Measurements from ENCODE around the gene NTSR1. TPM values are rescaled to one million over a fixed set of nuclear protein-coding genes. Genes with fewer than 3 reads are reported as not detected.
A peak's percentile ranks its signal among the peaks of the same experiment; 100 is the strongest.

Gene NTSR1
- total and polyA plus RNA-seq, 7 experiments from 2014 or later, result 0.11 to 0.78 (median 0.14) TPM; not detected in 3

DNA sequence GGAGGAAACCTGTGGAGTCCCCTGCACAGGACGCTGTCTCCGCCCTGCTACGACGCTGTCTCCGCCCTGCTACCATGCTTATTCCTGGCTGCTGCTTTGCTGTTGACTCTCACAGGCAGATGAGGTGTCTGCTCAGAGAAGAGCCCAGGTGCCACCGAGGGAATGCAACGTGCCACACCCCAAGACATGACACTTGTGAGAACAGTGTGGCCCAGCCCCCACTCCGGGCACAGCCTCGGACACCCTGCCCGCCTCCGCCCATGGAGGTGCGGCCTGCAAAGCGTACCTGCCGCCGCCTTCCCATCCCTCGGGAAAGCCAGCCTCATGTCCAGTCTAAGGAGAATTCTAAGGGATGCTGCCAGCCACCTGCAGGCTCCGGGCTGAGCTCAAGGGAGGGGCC is 72.1 kb downstream of the NTSR1 start:
- no peaks in the 10 kb centered on the region for H3K27me3 ChIP-seq (ENCODE audit: control insufficient read depth in 2 of 2, insufficient read depth in 2 of 2, low read length in 2 of 2)
- H3K4me1 ChIP-seq (ENCODE audit: control insufficient read depth in 2 of 2, insufficient read depth in 2 of 2, low read length in 2 of 2), result peaks cover 14 to 19% of the 10 kb centered on the region in 2 donors
- no peak for ATAC-seq
- H3K27me3 Mint-ChIP-seq, result no peaks in the 10 kb centered on the region
- H3K9me3 ChIP-seq (ENCODE audit: control insufficient read depth in 2 of 3, low read length in 3 of 3), result no peaks in the 10 kb centered on the region
- ChIA-PET CTCF (interaction anchor here (1.0 kb wide), 1 partner anchor 12 kb away, joined by 3 read pairs; no protein-coding TSS in a partner anchor), POLR2A (no interaction called here)
- H3K4me3 ChIP-seq (ENCODE audit: low read length), result no peak overlapping the region
- H3K4me1 Mint-ChIP-seq, result peaks cover 16 to 39% (median 33%) of the 10 kb centered on the region in 7 donors
- peaks cover 0 to 3% (median 0%) of the 10 kb centered on the region in 5 donors for H3K36me3 Mint-ChIP-seq
- no peaks in the 10 kb centered on the region for H3K36me3 ChIP-seq (ENCODE audit: control insufficient read depth in 2 of 3, insufficient read depth in 3 of 3, low read length in 3 of 3)
- no peak overlapping the region for H3K4me3 Mint-ChIP-seq
- intact Hi-C loops (cut with micrococcal nuclease), result no loop called here
- no peak for DNase-seq
- peak overlapping the region in 2 of 9 donors; percentile 19 to 38 for H3K27ac Mint-ChIP-seq
- peaks cover 0 to 4% (median 0%) of the 10 kb centered on the region in 11 donors for H3K9me3 Mint-ChIP-seq
- H3K27ac ChIP-seq (ENCODE audit: low read depth, low read length), result no peak overlapping the region

DNA sequence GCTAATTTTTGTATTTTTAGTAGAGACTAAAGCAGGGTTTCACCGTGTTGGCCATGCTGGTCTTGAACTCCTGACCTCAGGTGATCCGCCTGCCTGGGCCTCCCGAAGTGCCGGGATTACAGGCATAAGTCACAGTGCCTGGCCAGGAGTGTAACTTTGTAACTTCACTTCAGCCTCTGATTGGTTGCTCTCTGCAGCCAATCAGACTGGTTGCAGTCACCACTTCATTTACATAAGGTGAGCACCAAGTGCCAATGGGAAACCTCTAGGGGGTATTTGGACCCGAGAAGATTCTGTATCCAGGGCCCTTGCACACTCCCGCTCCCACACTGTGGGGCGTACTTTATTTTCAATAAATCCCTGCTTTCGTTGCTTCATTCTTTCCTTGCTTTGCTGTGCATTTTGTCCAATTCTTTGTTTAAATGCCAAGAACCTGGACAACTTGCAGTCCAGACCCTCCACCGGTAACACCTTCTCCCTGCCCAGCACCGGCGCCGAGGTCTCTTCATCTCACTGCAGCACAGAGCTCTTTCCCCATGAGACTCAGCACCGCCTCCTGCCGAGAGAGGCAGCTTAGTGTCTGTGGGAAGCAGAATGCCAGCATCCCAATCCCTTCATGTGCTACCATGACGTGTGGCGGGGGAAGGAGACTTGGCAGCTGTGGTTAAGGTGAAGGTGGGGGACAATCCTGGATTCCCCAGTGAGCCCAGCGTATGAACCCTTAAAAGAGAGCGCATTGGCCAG is 73.7 kb downstream of the NTSR1 start:
- Mint-ChIP-seq H3K4me3 (no peak overlapping the region), H3K36me3 (no peaks in the 10 kb centered on the region), H3K9me3 (peaks cover 0 to 1% (median 0%) of the 10 kb centered on the region in 11 donors), H3K27ac (peak overlapping the region in 6 of 9 donors; percentile 54 to 85 (median 64)), H3K27me3 (no peaks in the 10 kb centered on the region), H3K4me1 (peaks cover 2 to 24% (median 19%) of the 10 kb centered on the region in 7 donors)
- DNase-seq, result no peak
- Histone ChIP-seq H3K9me3 (ENCODE audit: control insufficient read depth in 2 of 3, low read length in 3 of 3) (no peaks in the 10 kb centered on the region), H3K4me1 (ENCODE audit: control insufficient read depth in 2 of 2, insufficient read depth in 2 of 2, low read length in 2 of 2) (peaks cover 0 to 5% of the 10 kb centered on the region in 2 donors), H3K36me3 (ENCODE audit: control insufficient read depth in 2 of 3, insufficient read depth in 3 of 3, low read length in 3 of 3) (no peaks in the 10 kb centered on the region), H3K4me3 (ENCODE audit: low read length) (no peak overlapping the region), H3K27ac (ENCODE audit: low read depth, low read length) (no peak overlapping the region), H3K27me3 (ENCODE audit: control insufficient read depth in 2 of 2, insufficient read depth in 2 of 2, low read length in 2 of 2) (no peaks in the 10 kb centered on the region)
- CTCF ChIA-PET, result interaction anchor here (0.8 to 1.3 kb wide), 3 partner anchors 61 to 131 kb away, joined by 3 read pairs; no protein-coding TSS in a partner anchor
- intact Hi-C loops (cut with micrococcal nuclease), result no loop called here
- POLR2A ChIA-PET, result interaction anchor here (1.9 to 2.9 kb wide), 2 partner anchors 10 to 13 kb away, joined by 11 to 20 read pairs; partner anchors contain the start of gene MRGBP
- no peak for ATAC-seq

DNA sequence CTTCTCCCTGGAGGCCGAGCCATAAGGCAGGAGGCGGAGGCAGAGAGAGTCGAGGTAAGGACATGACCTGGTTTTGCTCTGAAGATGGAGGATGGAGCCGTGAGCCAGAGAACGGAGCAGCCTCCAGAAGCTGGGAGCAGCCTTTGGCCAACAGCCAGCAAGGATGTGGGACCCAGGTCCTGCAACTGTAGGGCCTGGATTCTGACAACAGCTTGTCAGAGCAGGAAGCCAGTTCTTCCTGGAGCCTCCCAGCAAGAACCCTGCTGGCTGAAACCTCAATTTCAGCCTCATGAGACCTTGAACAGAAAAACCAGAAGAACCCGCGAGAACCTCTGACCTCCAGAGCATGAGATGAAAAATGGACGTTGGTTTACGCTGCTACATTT is 74.2 kb downstream of the NTSR1 start:
- intact Hi-C loops (cut with micrococcal nuclease), result no loop called here
- Mint-ChIP-seq H3K4me1 (peaks cover 2 to 26% (median 16%) of the 10 kb centered on the region in 7 donors), H3K9me3 (peaks cover 0 to 1% (median 0%) of the 10 kb centered on the region in 11 donors), H3K27ac (peak overlapping the region in 6 of 9 donors; percentile 54 to 85 (median 64)), H3K36me3 (no peaks in the 10 kb centered on the region), H3K4me3 (no peak overlapping the region), H3K27me3 (no peaks in the 10 kb centered on the region)
- H3K9me3 ChIP-seq (ENCODE audit: control insufficient read depth in 2 of 3, low read length in 3 of 3), result no peaks in the 10 kb centered on the region
- POLR2A ChIA-PET, result interaction anchor here (1.9 to 2.9 kb wide), 2 partner anchors 9 to 12 kb away, joined by 11 to 20 read pairs; partner anchors contain the start of gene MRGBP
- CTCF ChIA-PET, result interaction anchor here (0.8 to 1.3 kb wide), 2 partner anchors 60 to 75 kb away, joined by 3 read pairs; no protein-coding TSS in a partner anchor
- H3K4me1 ChIP-seq (ENCODE audit: control insufficient read depth in 2 of 2, insufficient read depth in 2 of 2, low read length in 2 of 2), result no peaks in the 10 kb centered on the region
- H3K27ac ChIP-seq (ENCODE audit: low read depth, low read length), result no peak overlapping the region
- no peaks in the 10 kb centered on the region for H3K27me3 ChIP-seq (ENCODE audit: control insufficient read depth in 2 of 2, insufficient read depth in 2 of 2, low read length in 2 of 2)
- H3K36me3 ChIP-seq (ENCODE audit: control insufficient read depth in 2 of 3, insufficient read depth in 3 of 3, low read length in 3 of 3), result no peaks in the 10 kb centered on the region
- H3K4me3 ChIP-seq (ENCODE audit: low read length), result no peak overlapping the region
- ATAC-seq, result no peak
- no peak for DNase-seq

DNA sequence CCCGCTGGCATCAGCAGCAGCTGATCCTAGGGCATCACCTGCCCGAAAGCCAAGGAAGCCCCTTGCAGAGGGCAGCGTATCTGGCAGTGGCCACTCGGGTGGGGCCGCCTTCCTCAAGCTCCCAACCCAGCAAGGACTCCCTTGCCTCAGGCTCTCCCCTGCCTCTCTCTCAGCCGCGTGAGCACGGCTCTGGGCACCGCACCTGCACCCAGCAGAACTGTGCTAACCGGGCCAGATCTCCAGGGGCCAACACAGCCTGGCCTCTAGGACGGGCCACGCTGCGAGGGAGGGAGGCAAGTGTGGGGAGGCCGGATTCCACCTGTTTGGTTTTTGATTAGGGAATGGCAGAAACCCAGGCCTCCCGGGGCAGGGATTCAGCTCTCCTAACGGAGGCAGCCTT is 75.9 kb downstream of the NTSR1 start:
- peaks cover 0 to 1% (median 0%) of the 10 kb centered on the region in 11 donors for H3K9me3 Mint-ChIP-seq
- no peaks in the 10 kb centered on the region for H3K4me1 ChIP-seq (ENCODE audit: control insufficient read depth in 2 of 2, insufficient read depth in 2 of 2, low read length in 2 of 2)
- no peaks in the 10 kb centered on the region for H3K36me3 ChIP-seq (ENCODE audit: control insufficient read depth in 2 of 3, insufficient read depth in 3 of 3, low read length in 3 of 3)
- H3K27ac ChIP-seq (ENCODE audit: low read depth, low read length), result no peak overlapping the region
- H3K4me3 ChIP-seq (ENCODE audit: low read length), result no peak overlapping the region
- H3K4me1 Mint-ChIP-seq, result peaks cover 4 to 19% (median 9%) of the 10 kb centered on the region in 7 donors
- intact Hi-C loops (cut with micrococcal nuclease), result no loop called here
- H3K9me3 ChIP-seq (ENCODE audit: control insufficient read depth in 2 of 3, low read length in 3 of 3), result no peaks in the 10 kb centered on the region
- POLR2A ChIA-PET, result interaction anchor here (0.6 to 2.9 kb wide), 3 partner anchors 9 to 133 kb away, joined by 3 to 20 read pairs (median 3); partner anchors contain the start of gene MRGBP
- no peak overlapping the region for H3K4me3 Mint-ChIP-seq
- no peaks in the 10 kb centered on the region for H3K36me3 Mint-ChIP-seq
- no peak overlapping the region for H3K27ac Mint-ChIP-seq
- CTCF ChIA-PET, result interaction anchor here (0.6 to 1.5 kb wide), 2 partner anchors 8 to 24 kb away, joined by 3 read pairs; no protein-coding TSS in a partner anchor
- H3K27me3 Mint-ChIP-seq, result no peaks in the 10 kb centered on the region
- H3K27me3 ChIP-seq (ENCODE audit: control insufficient read depth in 2 of 2, insufficient read depth in 2 of 2, low read length in 2 of 2), result no peaks in the 10 kb centered on the region
- DNase-seq (no peak), ATAC-seq (no peak)

DNA sequence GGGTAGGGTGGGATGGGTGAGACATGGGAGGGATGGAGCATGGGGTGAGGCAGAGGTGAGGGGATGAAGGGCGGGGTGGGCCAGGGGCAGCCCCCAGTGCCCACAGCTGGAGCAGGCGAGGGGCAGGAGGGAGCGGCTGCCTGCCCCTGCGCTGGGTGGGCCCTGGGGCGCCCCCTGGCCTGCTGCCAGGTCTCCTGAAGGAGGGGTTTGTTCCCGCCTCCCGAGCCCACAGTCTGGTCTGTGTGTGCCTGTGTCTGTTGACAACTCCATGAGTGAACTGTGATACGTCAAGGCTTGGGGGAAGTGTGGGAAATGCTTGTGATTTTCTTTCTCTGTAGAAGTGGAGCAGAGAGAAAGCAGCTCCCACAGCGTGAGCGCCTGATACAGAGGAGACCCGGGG is 76.8 kb downstream of the NTSR1 start:
- DNase-seq, result no peak
- no peaks in the 10 kb centered on the region for H3K27me3 Mint-ChIP-seq
- intact Hi-C loops (cut with micrococcal nuclease), result no loop called here

DNA sequence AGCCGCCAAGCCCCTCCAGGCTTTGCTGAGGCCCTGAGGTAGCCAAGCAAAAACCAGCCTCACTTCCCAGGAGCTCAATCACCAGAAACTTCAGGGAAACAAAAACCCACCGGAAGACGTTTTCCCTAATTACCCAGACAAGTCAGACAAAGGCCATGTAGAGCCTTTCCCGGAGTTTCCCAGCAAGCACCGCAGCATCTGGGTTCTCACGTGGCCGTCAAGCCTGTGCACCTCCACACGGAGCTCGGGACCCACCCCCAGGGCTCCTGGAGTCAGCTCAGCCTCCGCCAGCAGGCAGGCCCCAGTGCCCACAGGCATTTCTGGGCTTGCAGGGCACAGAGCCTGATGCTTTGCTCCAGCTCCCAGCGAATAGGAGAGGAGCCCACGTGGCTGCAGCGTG is 77.5 kb downstream of the NTSR1 start:
- Mint-ChIP-seq H3K36me3 (no peaks in the 10 kb centered on the region), H3K27ac (no peak overlapping the region), H3K9me3 (peaks cover 0 to 1% (median 0%) of the 10 kb centered on the region in 11 donors), H3K4me1 (peaks cover 4 to 18% (median 9%) of the 10 kb centered on the region in 7 donors), H3K4me3 (peak overlapping the region in 1 of 10 donors; percentile 29), H3K27me3 (no peaks in the 10 kb centered on the region)
- POLR2A ChIA-PET, result interaction anchor here (1.1 to 1.3 kb wide), 2 partner anchors 45 to 135 kb away, joined by 3 to 4 read pairs; no protein-coding TSS in a partner anchor
- intact Hi-C loops (cut with micrococcal nuclease), result no loop called here
- ATAC-seq, result no peak
- CTCF ChIA-PET, result no interaction called here
- Histone ChIP-seq H3K36me3 (ENCODE audit: control insufficient read depth in 2 of 3, insufficient read depth in 3 of 3, low read length in 3 of 3) (no peaks in the 10 kb centered on the region), H3K4me3 (ENCODE audit: low read length) (no peak overlapping the region), H3K9me3 (ENCODE audit: control insufficient read depth in 2 of 3, low read length in 3 of 3) (no peaks in the 10 kb centered on the region), H3K27me3 (ENCODE audit: control insufficient read depth in 2 of 2, insufficient read depth in 2 of 2, low read length in 2 of 2) (no peaks in the 10 kb centered on the region), H3K27ac (ENCODE audit: low read depth, low read length) (no peak overlapping the region), H3K4me1 (ENCODE audit: control insufficient read depth in 2 of 2, insufficient read depth in 2 of 2, low read length in 2 of 2) (peaks cover under 1% of the 10 kb centered on the region in 2 donors)
- no peak for DNase-seq

More for the DNA sequence above, 76.8 kb downstream of the NTSR1 start:
- H3K9me3 ChIP-seq (ENCODE audit: control insufficient read depth in 2 of 3, low read length in 3 of 3), result no peaks in the 10 kb centered on the region
- H3K27ac ChIP-seq (ENCODE audit: low read depth, low read length), result no peak overlapping the region
- Mint-ChIP-seq H3K4me3 (no peak overlapping the region), H3K9me3 (peaks cover 0 to 1% (median 0%) of the 10 kb centered on the region in 11 donors), H3K27ac (no peak overlapping the region), H3K4me1 (peaks cover 4 to 17% (median 9%) of the 10 kb centered on the region in 7 donors), H3K36me3 (no peaks in the 10 kb centered on the region)
- H3K36me3 ChIP-seq (ENCODE audit: control insufficient read depth in 2 of 3, insufficient read depth in 3 of 3, low read length in 3 of 3), result no peaks in the 10 kb centered on the region
- no peaks in the 10 kb centered on the region for H3K4me1 ChIP-seq (ENCODE audit: control insufficient read depth in 2 of 2, insufficient read depth in 2 of 2, low read length in 2 of 2)
- H3K4me3 ChIP-seq (ENCODE audit: low read length), result no peak overlapping the region
- ChIA-PET CTCF (no interaction called here), POLR2A (interaction anchor here (1.1 kb wide), 1 partner anchor 134 kb away, joined by 3 read pairs; no protein-coding TSS in a partner anchor)
- ATAC-seq, result no peak
- H3K27me3 ChIP-seq (ENCODE audit: control insufficient read depth in 2 of 2, insufficient read depth in 2 of 2, low read length in 2 of 2), result no peaks in the 10 kb centered on the region

Measured in naive thymus-derived CD4-positive, alpha-beta T cell (primary cell).